Bronchial epithelial cell (primary cell): Measurements from ENCODE around the gene ZBTB8OS. TPM values are rescaled to one million over a fixed set of nuclear protein-coding genes. Genes with fewer than 3 reads are reported as not detected.

ENCODE experiments used
- DNase-seq: peaks from one replicate; pipeline ENCODE4 v3.0.0-alpha.2; 2010; ENCODE audit warnings: low read depth
- FAIRE-seq: peaks from 2 replicates; lab custom pipeline; 2011; peaks lifted over from hg19 to GRCh38; lab: Jason Lieb, UNC
- H3K27me3 ChIP-seq: 2 replicates; pipeline ENCODE4 v1.5.1; 2011; ENCODE audit warnings: low read length; ENCODE audit not compliant: control insufficient read depth, insufficient read depth
- H3K36me3 ChIP-seq: 2 replicates; pipeline ENCODE4 v1.5.1; 2011; ENCODE audit warnings: low read length; ENCODE audit not compliant: control insufficient read depth, insufficient read depth
- H3K4me3 ChIP-seq: 2 replicates; pipeline ENCODE4 v1.5.1; 2011; ENCODE audit warnings: mild to moderate bottlenecking, low read depth, low read length, control low read depth
- CTCF ChIP-seq: IDR thresholded peaks from 2 replicates; pipeline ENCODE4 v1.5.1; 2011; ENCODE audit warnings: mild to moderate bottlenecking, moderate library complexity, low read length, control low read depth, inconsistent platforms; ENCODE audit not compliant: insufficient read depth, severe bottlenecking
- total RNA-seq: library from RNA; depleted of rRNA; stranded (reverse); fragments of >200 nt; gene quantifications from 2 replicates; pipeline ENCODE4 v1.2.1, GENCODE V29; 2014

Gene ZBTB8OS
- total RNA-seq, 1 donor from 2014 or later: 36.6 TPM

- TF ChIP-seq CTCF: no peak
- H3K4me3 ChIP-seq: no peak overlapping the region
- H3K36me3 ChIP-seq: peaks cover 1% of the 10 kb centered on the region
- DNase-seq (no peak), FAIRE-seq (no peak)
- H3K27me3 ChIP-seq: no peaks in the 10 kb centered on the region
These were observed 26.6 kb downstream of the ZBTB8OS start for GRCh38 chr1:32623775-32624174.

- TF ChIP-seq CTCF: no peak
- DNase-seq (no peak), FAIRE-seq (no peak)
- Histone ChIP-seq H3K27me3 (no peaks in the 10 kb centered on the region), H3K4me3 (no peak overlapping the region), H3K36me3 (peaks cover 1% of the 10 kb centered on the region)
These were observed 27.3 kb downstream of the ZBTB8OS start for GRCh38 chr1:32622806-32623681.

- no peak for FAIRE-seq
- H3K36me3 ChIP-seq: no peaks in the 10 kb centered on the region
- DNase-seq: no peak
- H3K4me3 ChIP-seq: no peak overlapping the region
- no peaks in the 10 kb centered on the region for H3K27me3 ChIP-seq
- no peak for TF ChIP-seq CTCF
These were observed 28.1 kb downstream of the ZBTB8OS start for GRCh38 chr1:32622205-32622604.

- FAIRE-seq (no peak), DNase-seq (peak; percentile 17)
These were observed 30.5 kb downstream of the ZBTB8OS start for GRCh38 chr1:32619701-32620485.

GRCh38 chr1:32618673-32619221 lies 31.6 kb downstream of the ZBTB8OS start:
- FAIRE-seq (no peak), DNase-seq (peak; percentile 10)
- no peak overlapping the region for H3K4me3 ChIP-seq
- H3K27me3 ChIP-seq: no peaks in the 10 kb centered on the region
- H3K36me3 ChIP-seq: no peaks in the 10 kb centered on the region
- no peak for TF ChIP-seq CTCF

More at GRCh38 chr1:32619701-32620485, 30.5 kb downstream of the ZBTB8OS start:
- no peaks in the 10 kb centered on the region for H3K27me3 ChIP-seq
- H3K4me3 ChIP-seq: no peak overlapping the region
- no peak for TF ChIP-seq CTCF
- no peaks in the 10 kb centered on the region for H3K36me3 ChIP-seq
